Nephron (organoid): ENCODE data around the gene KLHL15.

Experiments used
- H3K27ac Mint-ChIP-seq, 3 experiments: 2 replicates each; pipeline ENCODE4 v1.8.0; 2020; ENCODE audit warnings: mixed read lengths in 3 of 3, mild to moderate bottlenecking in 2 of 3, moderate library complexity in 1 of 3
- H3K27me3 Mint-ChIP-seq: 2 replicates; pipeline ENCODE4 v1.8.0; 2021; ENCODE audit warnings: low read depth, mild to moderate bottlenecking, moderate library complexity, mixed read lengths
- H3K36me3 Mint-ChIP-seq: 2 replicates; pipeline ENCODE4 v1.8.0; 2020; ENCODE audit warnings: low read depth, mixed read lengths
- H3K4me1 Mint-ChIP-seq: 2 replicates; pipeline ENCODE4 v1.8.0; 2020; ENCODE audit warnings: mixed read lengths
- H3K4me3 Mint-ChIP-seq, 3 experiments: 2 replicates each; pipeline ENCODE4 v1.8.0; 2020; ENCODE audit warnings: mild to moderate bottlenecking in 3 of 3, mixed read lengths in 3 of 3, moderate library complexity in 2 of 3
- H3K9me3 Mint-ChIP-seq: 2 replicates; pipeline ENCODE4 v1.8.0; 2020; ENCODE audit warnings: mixed read lengths
- CTCF ChIP-seq, 3 experiments: fragments of 200-600 bp; sonication (generic); IDR thresholded peaks; one replicate each; pipeline ENCODE4 v1.5.0; 2021; ENCODE audit warnings: antibody characterized with exemption in 3 of 3; ENCODE audit not compliant: unreplicated experiment in 3 of 3

Gene KLHL15

GRCh38 chrX:24037729-24038128 lies 10.7 kb upstream of the KLHL15 start:
- no peak overlapping the region for H3K27ac Mint-ChIP-seq
- H3K9me3 Mint-ChIP-seq: no peaks in the 10 kb centered on the region
- TF ChIP-seq CTCF (IDR thresholded peaks at IDR 0.05; ENCODE audit: unreplicated experiment in 3 of 3): no peak
- H3K27me3 Mint-ChIP-seq: no peaks in the 10 kb centered on the region
- H3K4me3 Mint-ChIP-seq: no peak overlapping the region
- H3K36me3 Mint-ChIP-seq: no peaks in the 10 kb centered on the region
- no peaks in the 10 kb centered on the region for H3K4me1 Mint-ChIP-seq

GRCh38 chrX:24034485-24034884 lies 7.5 kb upstream of the KLHL15 start:
- Mint-ChIP-seq H3K36me3 (no peaks in the 10 kb centered on the region), H3K4me1 (peaks cover 10% of the 10 kb centered on the region), H3K9me3 (no peaks in the 10 kb centered on the region), H3K4me3 (no peak overlapping the region), H3K27me3 (no peaks in the 10 kb centered on the region), H3K27ac (no peak overlapping the region)
- no peak for TF ChIP-seq CTCF (IDR thresholded peaks at IDR 0.05; ENCODE audit: unreplicated experiment in 3 of 3)

GRCh38 chrX:24030597-24030996 lies 3.6 kb upstream of the KLHL15 start:
- Mint-ChIP-seq H3K27ac (peak overlapping the region in 2 of 3 experiments; percentile 54 to 70), H3K27me3 (no peaks in the 10 kb centered on the region), H3K36me3 (no peaks in the 10 kb centered on the region), H3K9me3 (no peaks in the 10 kb centered on the region), H3K4me1 (peaks cover 10% of the 10 kb centered on the region), H3K4me3 (no peak overlapping the region)
- TF ChIP-seq CTCF (IDR thresholded peaks at IDR 0.05; ENCODE audit: unreplicated experiment in 3 of 3): no peak

- TF ChIP-seq CTCF (IDR thresholded peaks at IDR 0.05; ENCODE audit: unreplicated experiment in 3 of 3): no peak
- no peaks in the 10 kb centered on the region for H3K9me3 Mint-ChIP-seq
- H3K4me3 Mint-ChIP-seq: peak overlapping the region in 2 of 3 experiments; percentile 11 to 50
- H3K36me3 Mint-ChIP-seq: peaks cover 4% of the 10 kb centered on the region
- peak overlapping the region in 2 of 3 experiments; percentile 41 to 100 for H3K27ac Mint-ChIP-seq
- H3K27me3 Mint-ChIP-seq: no peaks in the 10 kb centered on the region
- H3K4me1 Mint-ChIP-seq: peaks cover 17% of the 10 kb centered on the region
Observed at GRCh38 chrX:24027985-24028384, 999 bp upstream of the KLHL15 start.

- peaks cover 12% of the 10 kb centered on the region for H3K36me3 Mint-ChIP-seq
- H3K4me1 Mint-ChIP-seq: peaks cover 25% of the 10 kb centered on the region
- H3K9me3 Mint-ChIP-seq: no peaks in the 10 kb centered on the region
- H3K27me3 Mint-ChIP-seq: no peaks in the 10 kb centered on the region
- peak overlapping the region; percentile 97 to 100 (median 99) for H3K27ac Mint-ChIP-seq
- peak overlapping the region; percentile 86 to 88 (median 88) for H3K4me3 Mint-ChIP-seq
- no peak for TF ChIP-seq CTCF (IDR thresholded peaks at IDR 0.05; ENCODE audit: unreplicated experiment in 3 of 3)
Observed at GRCh38 chrX:24026432-24026831, 554 bp downstream of the KLHL15 start.

GRCh38 chrX:24025741-24026403 lies 1.1 kb downstream of the KLHL15 start:
- Mint-ChIP-seq H3K36me3 (peaks cover 16% of the 10 kb centered on the region), H3K9me3 (no peaks in the 10 kb centered on the region), H3K4me1 (peaks cover 30% of the 10 kb centered on the region), H3K27me3 (no peaks in the 10 kb centered on the region), H3K27ac (peak overlapping the region; percentile 97 to 100 (median 99)), H3K4me3 (peak overlapping the region; percentile 86 to 88 (median 88))
- TF ChIP-seq CTCF (IDR thresholded peaks at IDR 0.05; ENCODE audit: unreplicated experiment in 3 of 3): no peak
